Natural killer cell treated with Interleukin-12 subunit alpha and Interleukin-12 subunit beta and Interleukin-15 and Interleukin-18, amount 100 ng/mL, for 72 hours (primary cell): ENCODE measurements around the gene TLX2. TPM values are rescaled to one million over a fixed set of nuclear protein-coding genes. Genes with fewer than 3 reads are reported as not detected.

Source experiments
- ATAC-seq, 2 donors: fragments of 150-1000 bp; cut with Tn5 transposase in 1 of 2; sonication (Bioruptor Pico), chemical (Tn5 transposase) in 1 of 2; 2 replicates each; pipeline ENCODE4 v1.10.0; 2021
- DNase-seq: peaks from one replicate; pipeline ENCODE4 v3.0.0; 2022; ENCODE audit warnings: low spot score
- H3K27ac Mint-ChIP-seq, 2 donors: 1 replicate in 1 of 2; 2 replicates in 1 of 2; pipeline ENCODE4 v1.8.0; 2022; ENCODE audit warnings: mixed read lengths in 2 of 2, mild to moderate bottlenecking in 1 of 2, moderate library complexity in 1 of 2
- H3K27me3 Mint-ChIP-seq, 2 donors: 1 replicate in 1 of 2; 2 replicates in 1 of 2; pipeline ENCODE4 v1.8.0; 2022; ENCODE audit warnings: mixed read lengths in 2 of 2
- H3K36me3 Mint-ChIP-seq: one replicate; pipeline ENCODE4 v1.8.0; 2022; ENCODE audit warnings: mixed read lengths
- H3K4me1 Mint-ChIP-seq, 2 donors: 1 replicate in 1 of 2; 2 replicates in 1 of 2; pipeline ENCODE4 v1.8.0; 2022; ENCODE audit warnings: low read depth in 2 of 2, mixed read lengths in 2 of 2, mild to moderate bottlenecking in 1 of 2
- H3K4me3 Mint-ChIP-seq: one replicate; pipeline ENCODE4 v1.8.0; 2022; ENCODE audit warnings: mixed read lengths
- H3K9me3 Mint-ChIP-seq: 2 replicates; pipeline ENCODE4 v1.8.0; 2022; ENCODE audit warnings: mixed read lengths
- total RNA-seq, 2 donors: library from RNA; stranded (reverse); gene quantifications; one replicate each; pipeline ENCODE4 v1.2.3, GENCODE V29; 2022

The TLX2 gene
- total RNA-seq, 2 donors from 2014 or later: 0.12 to 0.95 TPM

DNA sequence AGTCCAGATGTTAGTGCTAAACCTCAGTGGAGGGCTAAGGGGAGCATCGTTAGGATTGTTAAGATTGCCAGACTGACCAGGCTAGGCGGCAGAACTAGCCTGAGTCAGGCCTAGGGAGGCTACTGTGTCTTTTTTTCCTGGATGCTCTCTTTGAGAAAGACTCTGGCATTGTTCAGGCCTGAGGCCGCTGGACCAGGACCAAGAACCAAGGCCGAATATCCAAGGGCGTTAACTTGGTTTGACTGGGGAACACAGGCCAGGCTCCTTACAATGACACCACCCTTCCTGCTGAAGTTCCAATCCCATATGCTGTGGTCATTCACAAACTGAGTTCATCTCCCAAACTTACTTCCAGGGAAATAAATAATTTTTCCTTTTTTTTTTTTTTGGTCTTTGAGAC, 26.0 kb downstream of the TLX2 start:
- no peaks in the 10 kb centered on the region for H3K36me3 Mint-ChIP-seq
- DNase-seq (no peak), ATAC-seq (no peak)
- H3K9me3 Mint-ChIP-seq: no peaks in the 10 kb centered on the region
- H3K4me1 Mint-ChIP-seq: peaks cover 0 to 6% of the 10 kb centered on the region in 2 donors
- H3K27ac Mint-ChIP-seq: no peak overlapping the region
- H3K4me3 Mint-ChIP-seq: no peak overlapping the region
- peaks cover 37 to 50% of the 10 kb centered on the region in 2 donors for H3K27me3 Mint-ChIP-seq

DNA sequence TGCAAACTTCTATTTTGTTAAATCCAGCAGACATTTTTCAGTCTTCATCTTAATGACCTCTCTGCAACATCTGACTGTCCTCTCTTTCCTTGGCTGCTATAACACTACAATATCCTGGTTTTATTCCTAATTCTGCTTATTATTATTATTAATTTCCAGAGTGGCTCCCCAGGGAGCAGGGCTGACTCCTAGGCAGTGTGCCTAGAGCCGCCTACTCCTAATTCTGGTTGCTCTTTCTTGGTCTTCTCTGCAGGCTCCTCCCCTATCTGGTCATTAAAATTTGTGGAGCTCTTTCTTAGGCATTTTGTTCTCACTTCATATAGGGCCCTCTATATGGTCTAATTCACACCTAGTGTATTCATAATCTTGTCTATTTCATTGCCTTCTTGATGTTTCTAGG, 28.7 kb downstream of the TLX2 start:
- H3K27me3 Mint-ChIP-seq: peaks cover 43 to 65% of the 10 kb centered on the region in 2 donors
- H3K4me3 Mint-ChIP-seq: no peak overlapping the region
- no peaks in the 10 kb centered on the region for H3K36me3 Mint-ChIP-seq
- ATAC-seq (no peak), DNase-seq (no peak)
- no peak overlapping the region for H3K27ac Mint-ChIP-seq
- H3K4me1 Mint-ChIP-seq: peaks cover 0 to 6% of the 10 kb centered on the region in 2 donors
- no peaks in the 10 kb centered on the region for H3K9me3 Mint-ChIP-seq

DNA sequence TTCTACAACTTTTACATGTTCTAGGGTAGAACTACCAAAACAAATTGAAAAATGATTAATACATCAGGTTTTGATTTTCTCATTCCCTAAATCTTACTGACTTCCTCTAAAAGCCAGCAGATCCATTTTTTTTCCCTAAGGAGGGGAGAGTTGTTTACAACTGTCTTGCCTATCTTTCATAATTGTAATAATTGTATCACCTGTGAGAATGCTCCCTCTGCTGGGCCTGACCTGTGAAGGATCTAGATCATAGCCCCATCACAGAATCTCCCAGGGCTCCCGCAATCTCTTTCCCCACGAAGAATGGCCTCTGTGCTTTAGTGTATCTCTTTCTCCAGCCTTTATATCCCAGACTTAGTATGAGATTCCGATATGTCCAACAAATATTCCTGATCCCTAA, 30.4 kb downstream of the TLX2 start:
- Mint-ChIP-seq H3K36me3 (no peaks in the 10 kb centered on the region), H3K27ac (no peak overlapping the region), H3K27me3 (peaks cover 35 to 57% of the 10 kb centered on the region in 2 donors), H3K4me1 (peaks cover 0 to 3% of the 10 kb centered on the region in 2 donors), H3K4me3 (no peak overlapping the region), H3K9me3 (no peaks in the 10 kb centered on the region)
- no peak for DNase-seq
- ATAC-seq: no peak

DNA sequence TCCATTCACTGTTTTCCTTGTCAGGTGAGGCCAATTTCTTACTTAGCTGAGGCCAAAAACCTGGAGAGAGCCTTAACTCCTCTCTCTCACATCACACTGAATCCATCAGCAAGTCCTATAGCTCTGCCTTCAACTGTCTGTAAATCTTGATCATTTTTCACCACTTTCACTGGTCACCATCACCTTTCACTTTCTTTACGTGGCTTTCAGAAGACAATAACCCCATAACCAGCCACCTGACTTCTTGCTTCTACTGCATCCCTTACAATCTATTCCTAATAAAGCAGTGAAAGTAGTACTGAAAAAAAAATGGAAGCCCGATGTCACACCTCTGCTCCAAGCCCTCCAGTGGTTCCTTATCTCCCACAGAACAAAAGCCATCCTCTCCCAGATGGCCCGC, 31.8 kb downstream of the TLX2 start:
- H3K4me3 Mint-ChIP-seq: no peak overlapping the region
- peaks cover 0 to 3% of the 10 kb centered on the region in 2 donors for H3K4me1 Mint-ChIP-seq
- H3K27me3 Mint-ChIP-seq: peaks cover 41 to 64% of the 10 kb centered on the region in 2 donors
- no peak overlapping the region for H3K27ac Mint-ChIP-seq
- no peaks in the 10 kb centered on the region for H3K36me3 Mint-ChIP-seq
- DNase-seq (no peak), ATAC-seq (no peak)
- no peaks in the 10 kb centered on the region for H3K9me3 Mint-ChIP-seq

- Mint-ChIP-seq H3K9me3 (no peaks in the 10 kb centered on the region), H3K27ac (no peak overlapping the region), H3K36me3 (no peaks in the 10 kb centered on the region), H3K27me3 (peaks cover 38 to 59% of the 10 kb centered on the region in 2 donors), H3K4me1 (peaks cover 12 to 15% of the 10 kb centered on the region in 2 donors), H3K4me3 (peak overlapping the region; percentile 63)
- ATAC-seq: no peak
- DNase-seq: no peak
Measured at GRCh38 chr2:74548285-74548899, 34.1 kb downstream of the TLX2 start.

DNA sequence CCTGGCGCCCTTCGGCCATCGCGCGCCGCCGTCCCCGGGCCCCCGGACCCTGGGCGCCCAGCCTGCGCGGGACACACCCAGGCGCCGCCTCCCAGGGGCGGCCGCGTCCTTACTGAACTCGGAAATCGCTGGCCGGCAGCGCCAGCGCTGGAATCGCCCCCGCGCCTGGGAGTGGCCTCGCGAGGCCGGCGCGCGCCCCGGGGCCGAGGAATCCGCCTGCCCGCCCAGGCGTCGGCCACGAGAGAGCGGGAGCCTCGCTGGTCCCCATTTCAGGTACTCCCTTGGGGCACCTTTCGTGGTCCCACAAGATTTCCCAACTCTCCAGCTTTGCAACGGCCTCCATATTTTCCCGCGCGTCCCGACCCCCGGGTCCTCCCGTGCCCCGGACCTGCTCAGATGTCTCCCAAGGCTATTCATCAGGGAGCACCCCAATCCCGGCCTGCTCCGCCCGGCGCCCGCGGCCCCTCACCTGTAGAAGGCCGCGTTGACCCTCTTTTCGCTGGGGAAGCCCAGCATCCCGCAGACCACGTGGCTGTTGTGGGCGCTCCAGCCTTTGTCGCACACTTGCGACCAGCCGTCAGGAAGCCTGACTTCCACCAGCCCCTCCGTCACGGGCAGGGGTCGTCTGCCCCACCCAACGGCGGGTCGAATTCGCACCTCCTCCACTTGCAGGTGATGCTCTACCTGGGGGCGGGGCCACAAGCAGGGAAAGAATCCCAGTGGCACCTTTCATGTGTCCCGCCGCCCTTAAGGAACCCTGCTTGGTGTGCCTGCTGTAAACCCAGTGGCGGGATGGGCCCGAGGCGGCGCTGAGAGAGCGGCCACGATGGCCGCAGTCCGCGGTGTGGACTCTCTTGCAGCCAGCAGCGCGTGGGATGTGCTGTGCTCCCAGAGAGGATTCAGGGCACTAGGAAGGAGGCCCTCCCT, 34.9 kb downstream of the TLX2 start:
- Mint-ChIP-seq H3K27ac (no peak overlapping the region), H3K4me3 (peak overlapping the region; percentile 31), H3K4me1 (peaks cover 12 to 19% of the 10 kb centered on the region in 2 donors), H3K9me3 (no peaks in the 10 kb centered on the region), H3K27me3 (peaks cover 38 to 58% of the 10 kb centered on the region in 2 donors), H3K36me3 (no peaks in the 10 kb centered on the region)
- peak; percentile 56 for DNase-seq
- peak; percentile 73 to 80 for ATAC-seq

- DNase-seq (peak; percentile 31), ATAC-seq (no peak)
- Mint-ChIP-seq H3K4me1 (peaks cover 12 to 19% of the 10 kb centered on the region in 2 donors), H3K9me3 (no peaks in the 10 kb centered on the region), H3K4me3 (peak overlapping the region; percentile 31), H3K27me3 (peaks cover 34 to 48% of the 10 kb centered on the region in 2 donors), H3K36me3 (no peaks in the 10 kb centered on the region), H3K27ac (no peak overlapping the region)
Measured at GRCh38 chr2:74550231-74550630, 36.0 kb downstream of the TLX2 start.

GRCh38 chr2:74551530-74551929, 37.3 kb downstream of the TLX2 start:
- Mint-ChIP-seq H3K27ac (no peak overlapping the region), H3K9me3 (no peaks in the 10 kb centered on the region), H3K4me3 (no peak overlapping the region), H3K36me3 (no peaks in the 10 kb centered on the region), H3K27me3 (peaks cover 24 to 35% of the 10 kb centered on the region in 2 donors), H3K4me1 (peaks cover 12 to 19% of the 10 kb centered on the region in 2 donors)
- ATAC-seq (no peak), DNase-seq (peak; percentile 28)

GRCh38 chr2:74551942-74552913, 38.0 kb downstream of the TLX2 start:
- ATAC-seq (no peak), DNase-seq (no peak)
- peak overlapping the region; percentile 24 to 41 for H3K27ac Mint-ChIP-seq
- peaks cover 12 to 19% of the 10 kb centered on the region in 2 donors for H3K4me1 Mint-ChIP-seq
- peaks cover 22 to 30% of the 10 kb centered on the region in 2 donors for H3K27me3 Mint-ChIP-seq
- H3K4me3 Mint-ChIP-seq: peak overlapping the region; percentile 66
- no peaks in the 10 kb centered on the region for H3K9me3 Mint-ChIP-seq
- H3K36me3 Mint-ChIP-seq: no peaks in the 10 kb centered on the region

- ATAC-seq (no peak), DNase-seq (no peak)
- H3K4me3 Mint-ChIP-seq: peak overlapping the region; percentile 66
- peaks cover 12 to 19% of the 10 kb centered on the region in 2 donors for H3K4me1 Mint-ChIP-seq
- no peaks in the 10 kb centered on the region for H3K9me3 Mint-ChIP-seq
- H3K36me3 Mint-ChIP-seq: no peaks in the 10 kb centered on the region
- peaks cover 17 to 21% of the 10 kb centered on the region in 2 donors for H3K27me3 Mint-ChIP-seq
- peak overlapping the region; percentile 41 to 87 for H3K27ac Mint-ChIP-seq
Measured at GRCh38 chr2:74552914-74553811, 38.9 kb downstream of the TLX2 start.

DNA sequence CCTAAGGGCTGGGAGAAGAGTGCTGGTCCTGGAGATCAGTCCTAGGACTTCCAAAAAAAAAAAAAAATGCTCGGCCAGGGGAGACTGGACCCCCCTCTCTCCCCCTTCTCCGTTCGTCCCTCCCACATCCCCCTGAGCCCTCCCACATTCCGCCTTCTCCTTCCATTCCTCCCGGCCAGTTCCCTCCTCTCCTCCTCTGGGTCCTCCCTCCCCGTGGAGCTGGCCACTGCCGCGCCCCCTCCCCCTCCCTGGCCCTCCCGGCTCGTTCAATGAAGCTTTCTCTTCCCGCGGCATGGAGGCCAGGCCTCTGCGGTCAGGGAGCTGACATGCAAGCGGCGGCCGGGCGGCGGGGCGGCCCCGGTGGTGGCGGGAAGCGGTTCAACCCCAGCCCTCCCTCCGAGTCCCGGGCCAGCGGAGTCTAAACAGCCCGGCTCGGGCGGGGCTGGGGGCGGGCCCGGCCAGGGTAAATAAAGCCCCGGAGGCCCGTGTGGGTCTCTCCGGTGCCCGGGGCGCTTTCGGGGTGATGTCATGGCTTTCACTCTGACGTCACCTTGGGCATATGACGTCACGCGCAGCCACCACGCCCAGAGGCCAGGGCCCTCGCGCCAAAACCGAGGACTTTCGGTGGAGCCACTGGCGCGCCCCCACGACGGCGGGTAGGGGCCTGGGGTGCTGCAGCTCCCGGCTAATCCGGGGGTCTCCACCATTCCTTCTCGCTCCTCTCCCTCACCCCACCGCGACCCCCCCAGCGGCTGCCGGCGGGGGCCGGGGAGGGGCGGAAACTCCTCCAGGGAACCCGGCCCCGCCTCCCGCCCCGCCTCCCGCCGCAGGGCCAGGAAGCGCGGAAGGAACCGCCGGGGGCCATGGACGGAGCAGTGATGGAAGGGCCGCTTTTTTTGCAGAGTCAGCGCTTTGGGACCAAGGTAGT, 39.9 kb downstream of the TLX2 start, which contains the start of the genes DOK1 and LOXL3:
TSS of gene DOK1 (plus strand) at position 829 of the 928 bp plus-strand sequence. CDS start at position 864, 35 bp downstream.
TSS of gene LOXL3 (minus strand) at position 51 of the 928 bp plus-strand sequence. CDS start 1,308 bp downstream, outside the sequence.
- Mint-ChIP-seq H3K9me3 (no peaks in the 10 kb centered on the region), H3K4me1 (peaks cover 12 to 19% of the 10 kb centered on the region in 2 donors), H3K4me3 (peak within 1 kb of the TSS; percentile 88), H3K27ac (peak within 1 kb of the TSS; percentile 68 to 87), H3K27me3 (peaks cover 13 to 16% of the 10 kb centered on the region in 2 donors), H3K36me3 (no peaks in the 10 kb centered on the region)
- DNase-seq (peak; percentile 89), ATAC-seq (peak; percentile 86 to 92)
